Aorta (tissue), 5 donors: ENCODE data around the gene ZC3H12A. TPM values are rescaled to one million over a fixed set of nuclear protein-coding genes. Genes with fewer than 3 reads are reported as not detected.
"Not testable (repeated sequence)": the region's sequence is repeated elsewhere in the genome, so short reads cannot be mapped to it uniquely, and the experiment has no call there.

Experiments
- ATAC-seq: fragments of 200-7000 bp; cut with Tn5 transposase; one replicate; pipeline ENCODE4 v1.9.1; 2022; ENCODE audit warnings: moderate library complexity; ENCODE audit not compliant: low FRiP score
- DNase-seq, 2 donors: peaks; one replicate each; pipeline ENCODE4 v3.0.0-alpha.2; 2020
- H3K27ac ChIP-seq, 2 donors: one replicate each; pipeline ENCODE4 v1.5.1; 2013; ENCODE audit warnings: low read length in 2 of 2, mild to moderate bottlenecking in 2 of 2, moderate library complexity in 2 of 2, control low read depth in 1 of 2, inconsistent platforms in 1 of 2, low read depth in 1 of 2
- H3K27me3 ChIP-seq, 2 donors: one replicate each; pipeline ENCODE4 v1.6.1; 2013; ENCODE audit warnings: control low read depth in 1 of 2, low read length in 1 of 2, mild to moderate bottlenecking in 1 of 2, moderate library complexity in 1 of 2; ENCODE audit not compliant: insufficient read depth in 2 of 2, control insufficient read depth in 1 of 2
- H3K36me3 ChIP-seq, 2 donors: one replicate each; pipeline ENCODE4 v1.6.1; 2013; ENCODE audit warnings: control low read depth in 1 of 2, low read length in 1 of 2, mild to moderate bottlenecking in 1 of 2; ENCODE audit not compliant: insufficient read depth in 2 of 2, control insufficient read depth in 1 of 2
- H3K4me1 ChIP-seq, 2 donors: one replicate each; pipeline ENCODE4 v1.6.1; 2013; ENCODE audit warnings: low read length in 2 of 2, control low read depth in 1 of 2, mild to moderate bottlenecking in 1 of 2, moderate library complexity in 1 of 2; ENCODE audit not compliant: insufficient read depth in 2 of 2, control insufficient read depth in 1 of 2
- H3K4me3 ChIP-seq, 2 donors: one replicate each; pipeline ENCODE4 v1.5.1; 2013; ENCODE audit warnings: low read length in 2 of 2, control low read depth in 1 of 2, mild to moderate bottlenecking in 1 of 2
- H3K9me3 ChIP-seq: one replicate; pipeline ENCODE4 v1.6.1; 2013; ENCODE audit warnings: mild to moderate bottlenecking, low read length; ENCODE audit not compliant: control insufficient read depth
- WGBS, 2 donors: extraction: QIAGEN DNeasy Blood & Tissue Kit; methylation state at CpG; one replicate each; pipeline ENCODE4 v1.1.7; 2013; 5-methylcytosine and 5-hydroxymethylcytosine counted together
- intact Hi-C, 2 donors: fragments of 100-400 bp; cut with DNase I; formaldehyde crosslinking; loops; one replicate each; pipeline versions ENCODE4 v1.14.2 to v1.15.0; 2022
- polyA plus RNA-seq, 2 donors: library from polyadenylated mRNA; stranded (reverse); fragments of 200-250 nt; gene quantifications; one replicate each; pipeline ENCODE4 v1.2.3, GENCODE V29; 2013
- total RNA-seq, 2 donors: library from RNA; stranded (reverse); fragmentation: NEBNext Ultra II Directional; extraction: Animal tissue kit (Norgen Biotek cat#: 25700); gene quantifications; one replicate each; pipeline ENCODE4 v1.2.1, GENCODE V29; 2021
- donor health status: healthy with polysubstance abuse.
- donor health status: Bipolar disorder and iron deficiency.
- donor health status: DM: no; HTN: no; CAD: no.
- donor health status: DM: no; HTN: no; CAD: no.
- donor health status: DM: yes; HTN: yes; CAD: no.

The ZC3H12A gene
- total and polyA plus RNA-seq, 4 donors: 3.8 to 26.5 (median 11.6) TPM

- H3K27ac ChIP-seq: peak overlapping the region in 1 of 2 donors; percentile 1
- no peak for DNase-seq
- H3K4me3 ChIP-seq: no peak overlapping the region
- peaks cover 0 to 2% of the 10 kb centered on the region in 2 donors for H3K4me1 ChIP-seq
- H3K27me3 ChIP-seq: no peaks in the 10 kb centered on the region
- peaks cover 0 to 8% of the 10 kb centered on the region in 2 donors for H3K36me3 ChIP-seq
- H3K9me3 ChIP-seq: no peaks in the 10 kb centered on the region
- 49 to 50% methylated on average over 4 of the region's 4 CpGs for WGBS, 2 donors
- ATAC-seq: peak; percentile 73
- intact Hi-C loops: no loop called here
These were observed 24.7 kb downstream of the ZC3H12A start for GRCh38 chr1:37498872-37499617.

- Histone ChIP-seq H3K27ac (no peak overlapping the region), H3K4me3 (no peak overlapping the region), H3K27me3 (no peaks in the 10 kb centered on the region), H3K36me3 (peaks cover 3 to 8% of the 10 kb centered on the region in 2 donors), H3K4me1 (peaks cover 0 to 2% of the 10 kb centered on the region in 2 donors), H3K9me3 (no peaks in the 10 kb centered on the region)
- intact Hi-C loops: no loop called here
- 93 to 94% methylated on average over 5 of the region's 5 CpGs for WGBS, 2 donors
- DNase-seq (no peak), ATAC-seq (no peak)
These were observed 27.3 kb downstream of the ZC3H12A start for GRCh38 chr1:37501661-37502060.

- peaks cover 0 to 2% of the 10 kb centered on the region in 2 donors for H3K4me1 ChIP-seq
- H3K36me3 ChIP-seq: peaks cover 3 to 8% of the 10 kb centered on the region in 2 donors
- H3K4me3 ChIP-seq: no peak overlapping the region
- H3K27me3 ChIP-seq: no peaks in the 10 kb centered on the region
- intact Hi-C loops: no loop called here
- ATAC-seq: no peak
- DNase-seq: no peak
- H3K9me3 ChIP-seq: no peaks in the 10 kb centered on the region
- no peak overlapping the region for H3K27ac ChIP-seq
These were observed 27.7 kb downstream of the ZC3H12A start for GRCh38 chr1:37502104-37502503.

DNA sequence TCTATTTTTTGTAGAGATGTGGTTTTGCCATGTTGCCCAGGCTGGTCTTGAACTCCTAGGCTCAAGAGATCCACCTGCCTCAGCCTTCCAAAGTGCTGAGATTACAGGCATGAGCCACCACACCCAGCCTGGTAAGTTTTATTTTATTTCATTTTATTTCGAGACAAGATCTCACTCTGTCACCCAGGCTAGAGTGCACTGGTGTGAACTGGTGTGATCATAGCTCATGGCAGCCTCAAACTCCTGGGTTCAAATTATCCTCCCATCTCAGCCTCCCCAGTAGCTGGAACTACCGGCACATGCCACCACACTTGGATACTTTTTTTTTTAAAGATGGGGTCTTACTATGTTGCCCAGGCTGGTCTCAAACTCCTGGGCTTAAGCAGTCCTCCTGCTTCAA lies 28.4 kb downstream of the ZC3H12A start:
- 91 to 99% methylated on average over 2 of the region's 2 CpGs for WGBS, 2 donors
- H3K4me3 ChIP-seq, H3K36me3 ChIP-seq, H3K9me3 ChIP-seq, intact Hi-C loops, H3K27ac ChIP-seq, H3K27me3 ChIP-seq, H3K4me1 ChIP-seq, ATAC-seq, DNase-seq: not testable (repeated sequence)

GRCh38 chr1:37506740-37507139 lies 32.4 kb downstream of the ZC3H12A start:
- no peaks in the 10 kb centered on the region for H3K9me3 ChIP-seq
- no peak for DNase-seq
- no peaks in the 10 kb centered on the region for H3K4me1 ChIP-seq
- no peak for ATAC-seq
- H3K27ac ChIP-seq: no peak overlapping the region
- no peak overlapping the region for H3K4me3 ChIP-seq
- intact Hi-C loops: no loop called here
- H3K27me3 ChIP-seq: no peaks in the 10 kb centered on the region
- WGBS, 2 donors: 95 to 97% methylated on average over 2 of the region's 2 CpGs
- H3K36me3 ChIP-seq: peaks cover under 1 to 6% of the 10 kb centered on the region in 2 donors

DNA sequence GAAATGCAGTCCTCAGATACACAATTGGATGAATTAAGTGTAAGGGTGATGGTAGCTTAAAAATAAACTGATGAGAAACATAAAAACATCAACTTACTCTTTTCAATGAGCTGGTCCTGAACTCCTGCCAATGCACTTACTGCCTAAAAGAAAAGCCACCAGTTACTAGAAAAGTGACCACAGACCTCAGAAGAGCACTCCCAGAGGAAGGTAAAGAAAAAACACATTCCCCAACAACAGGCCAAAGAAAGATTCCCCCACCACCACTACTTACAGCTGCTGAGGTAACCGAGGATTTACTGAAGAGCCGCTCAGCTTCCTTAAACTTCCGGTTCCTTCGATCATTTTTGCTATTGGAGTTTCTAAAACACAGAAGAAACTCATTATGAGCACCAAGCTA lies 34.8 kb downstream of the ZC3H12A start:
- H3K9me3 ChIP-seq: no peaks in the 10 kb centered on the region
- H3K27me3 ChIP-seq: no peaks in the 10 kb centered on the region
- no peak overlapping the region for H3K27ac ChIP-seq
- no peak overlapping the region for H3K4me3 ChIP-seq
- DNase-seq: no peak
- no peak for ATAC-seq
- H3K4me1 ChIP-seq: no peaks in the 10 kb centered on the region
- WGBS, 2 donors: 88 to 91% methylated on average over 4 of the region's 4 CpGs
- peaks cover 0 to 6% of the 10 kb centered on the region in 2 donors for H3K36me3 ChIP-seq
- intact Hi-C loops: no loop called here

- DNase-seq: no peak
- peak overlapping the region; percentile 84 to 86 for H3K4me3 ChIP-seq
- H3K27ac ChIP-seq: no peak overlapping the region
- H3K4me1 ChIP-seq: no peaks in the 10 kb centered on the region
- intact Hi-C loops: loop anchor here in 1 of 2 donors (5.0 kb wide), 1 partner anchor 83 kb away; the partner anchor contains the start of gene GNL2
- H3K36me3 ChIP-seq: peaks cover 0 to 1% of the 10 kb centered on the region in 2 donors
- no peaks in the 10 kb centered on the region for H3K27me3 ChIP-seq
- ATAC-seq: peak; percentile 30
- 2 to 3% methylated on average over 26 of the region's 26 CpGs for WGBS, 2 donors
- no peaks in the 10 kb centered on the region for H3K9me3 ChIP-seq
These were observed 39.5 kb downstream of the ZC3H12A start for GRCh38 chr1:37513795-37514349.

DNA sequence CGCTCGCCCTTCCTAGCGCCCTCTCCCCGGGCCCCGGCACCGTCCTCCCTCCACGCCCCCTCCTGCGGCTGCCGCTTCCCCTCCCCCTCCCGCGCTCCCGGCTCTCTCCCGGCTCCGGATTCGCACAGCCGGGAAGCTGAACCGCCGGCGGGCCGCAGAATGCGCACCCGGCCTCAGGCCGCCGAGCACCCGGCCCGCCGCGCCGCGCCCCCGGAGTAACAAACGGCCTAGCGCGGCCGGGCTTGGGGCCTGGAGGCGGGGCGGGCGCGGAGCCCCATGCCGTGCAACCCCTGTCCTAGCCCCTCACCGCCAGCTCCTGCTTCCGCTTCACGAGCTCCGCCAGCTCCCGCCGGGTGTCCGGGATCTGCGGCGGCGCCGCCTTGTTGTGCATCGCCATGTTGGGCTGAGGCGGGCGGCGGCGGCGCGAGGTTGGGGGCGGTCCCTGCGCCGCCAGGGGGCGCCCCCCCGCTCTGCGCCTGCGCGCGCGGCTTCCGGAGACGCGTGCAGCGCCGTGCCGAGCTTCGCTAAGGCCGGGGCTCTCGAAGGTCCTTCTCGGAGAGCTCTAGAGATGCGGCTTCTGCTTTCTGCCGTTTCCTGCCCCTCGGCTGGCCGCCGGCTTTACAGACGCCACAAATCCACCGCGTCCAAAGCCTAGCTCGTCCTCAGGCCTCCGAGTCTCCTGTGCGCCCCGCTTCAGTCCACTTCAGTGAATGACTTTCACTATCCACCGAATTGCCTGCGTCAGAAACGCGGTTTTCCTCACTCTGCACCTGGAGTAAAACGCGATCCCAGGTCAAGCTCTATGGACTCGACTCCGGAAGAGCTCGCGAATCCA lies 40.2 kb downstream of the ZC3H12A start, which contains the start of gene MEAF6:
Gene MEAF6 (minus strand): TSS at position 417 of the 835 bp plus-strand sequence. CDS start 20 bp downstream, at position 397.
- intact Hi-C loops: loop anchor here in 1 of 2 donors (5.0 kb wide), 1 partner anchor 83 kb away; the partner anchor contains the start of gene GNL2
- peak; percentile 86 to 95 for DNase-seq
- WGBS, 2 donors: 1% methylated on average over 85 to 100 of the region's 100 CpGs
- no peaks in the 10 kb centered on the region for H3K36me3 ChIP-seq
- H3K4me3 ChIP-seq: peak within 1 kb of the TSS; percentile 84 to 86
- H3K27ac ChIP-seq: peak within 1 kb of the TSS in 1 of 2 donors; percentile 98
- H3K4me1 ChIP-seq: no peaks in the 10 kb centered on the region
- peak; percentile 100 for ATAC-seq
- H3K9me3 ChIP-seq: no peaks in the 10 kb centered on the region
- no peaks in the 10 kb centered on the region for H3K27me3 ChIP-seq
